Panc1 (cell line): ENCODE measurements around the gene STAB2. TPM values are rescaled to one million over a fixed set of nuclear protein-coding genes. Genes with fewer than 3 reads are reported as not detected.

Source experiments
- ATAC-seq: fragments of 200-7000 bp; cut with Tn5 transposase; 2 replicates; pipeline ENCODE4 v1.9.1; 2020; ENCODE audit warnings: mild to moderate bottlenecking, moderate library complexity
- BruUV-seq: library from RNA; stranded (reverse); fragments of 400-500 nt; replicated peaks from 2 replicates; lab custom pipeline; 2021; lab: Mats Ljungman, UMichigan
- CTCF ChIA-PET: fragments of 300-600 bp; sonication (Branson Sonifier 250); formaldehyde crosslinking; loops from one replicate; lab custom pipeline; 2022; ENCODE audit warnings: antibody characterized with exemption; lab: Charles Lee
- POLR2A ChIA-PET: fragments of 300-600 bp; sonication (Branson Sonifier 250); formaldehyde crosslinking; loops from one replicate; lab custom pipeline; 2022; ENCODE audit warnings: antibody characterized with exemption; lab: Charles Lee
- DNase-seq: peaks from one replicate; pipeline ENCODE4 v3.0.0-alpha.2; 2010; ENCODE audit warnings: low read depth, low spot score
- H3K27ac ChIP-seq: 2 replicates; pipeline ENCODE4 v1.5.1; 2011; ENCODE audit warnings: mild to moderate bottlenecking, low read length, inconsistent platforms
- H3K27me3 ChIP-seq: fragments of 200-500 bp; sonication (Bioruptor generic); 2 replicates; pipeline ENCODE4 v1.6.0; 2014; ENCODE audit warnings: low read length, inconsistent platforms; ENCODE audit not compliant: control insufficient read depth, insufficient read depth
- H3K36me3 ChIP-seq: fragments of 200-500 bp; sonication (Bioruptor generic); 2 replicates; pipeline ENCODE4 v1.5.1; 2014; ENCODE audit warnings: inconsistent platforms, mild to moderate bottlenecking, low read length, moderate library complexity; ENCODE audit not compliant: control insufficient read depth, insufficient read depth
- H3K4me1 ChIP-seq: 2 replicates; pipeline ENCODE4 v1.5.1; 2011; ENCODE audit warnings: inconsistent platforms, mild to moderate bottlenecking, low read length, moderate library complexity; ENCODE audit not compliant: control insufficient read depth, insufficient read depth
- H3K4me3 ChIP-seq, 2 experiments: 2 replicates each; pipeline ENCODE4 v1.5.1; 2011 to 2012; ENCODE audit warnings: low read depth in 2 of 2, low read length in 2 of 2, mild to moderate bottlenecking in 2 of 2, inconsistent platforms in 1 of 2, moderate library complexity in 1 of 2
- H3K9me3 ChIP-seq: fragments of 200-500 bp; sonication (Bioruptor generic); 2 replicates; pipeline ENCODE4 v1.5.1; 2014; ENCODE audit warnings: low read depth, mild to moderate bottlenecking, inconsistent platforms, low read length, moderate library complexity; ENCODE audit not compliant: control insufficient read depth, insufficient read depth
- CTCF ChIP-seq: fragments of 450-650 bp; IDR thresholded peaks from 2 replicates; pipeline ENCODE4 v1.5.1; 2017; ENCODE audit warnings: mild to moderate bottlenecking
- POLR2AphosphoS5 ChIP-seq: IDR thresholded peaks from 2 replicates; pipeline ENCODE4 v1.6.1; 2012; ENCODE audit warnings: mild to moderate bottlenecking, low read depth, low read length, moderate library complexity
- SIN3A ChIP-seq: IDR thresholded peaks from 2 replicates; pipeline ENCODE4 v1.6.1; 2012; ENCODE audit warnings: low read depth, mild to moderate bottlenecking, low read length, moderate library complexity, borderline replicate concordance; ENCODE audit not compliant: insufficient read depth
- TCF7L2 ChIP-seq: IDR thresholded peaks from 2 replicates; pipeline ENCODE4 v1.6.1; 2011; ENCODE audit warnings: mild to moderate bottlenecking, low read depth, low read length, inconsistent platforms
- in situ Hi-C: cut with HindIII; loops from 2 replicates; pipeline ENCODE4 v1.10.0; 2016; ENCODE audit warnings: low sequenced_read_pairs, low pct_unique_long_range_greater_than_20kb
- intact Hi-C: fragments of 100-400 bp; cut with micrococcal nuclease; formaldehyde crosslinking; loops from one replicate; pipeline ENCODE4 v1.10.0; 2022; ENCODE audit not compliant: unreplicated experiment
- total RNA-seq: library from RNA; stranded (reverse); gene quantifications from one replicate; pipeline ENCODE4 v1.2.1, GENCODE V29; 2021; ENCODE audit not compliant: unreplicated experiment
- TF ChIP-seq, protein P1 (sequence below), 2 experiments: IDR thresholded peaks; 2 replicates each; pipeline ENCODE4 v1.6.1; 2011 to 2012; ENCODE audit warnings: low read depth in 2 of 2, control low read depth in 1 of 2, low read length in 1 of 2, mild to moderate bottlenecking in 1 of 2, moderate library complexity in 1 of 2; ENCODE audit not compliant: insufficient read depth in 1 of 2

Gene STAB2
- total RNA-seq, 1 experiment from 2014 or later: not detected

GRCh38 chr12:103690426-103690825 is 103.4 kb downstream of the STAB2 start:
- Histone ChIP-seq H3K4me3 (no peak overlapping the region), H3K36me3 (no peaks in the 10 kb centered on the region), H3K4me1 (no peaks in the 10 kb centered on the region), H3K27me3 (no peaks in the 10 kb centered on the region; the same call in 1 of the 2 replicates), H3K9me3 (no peaks in the 10 kb centered on the region), H3K27ac (no peak overlapping the region)
- intact Hi-C loops (no loop called here), in situ Hi-C loops (no loop called here)
- TF ChIP-seq CTCF (no peak), POLR2AphosphoS5 (no peak)
- TF ChIP-seq, protein P1, sequence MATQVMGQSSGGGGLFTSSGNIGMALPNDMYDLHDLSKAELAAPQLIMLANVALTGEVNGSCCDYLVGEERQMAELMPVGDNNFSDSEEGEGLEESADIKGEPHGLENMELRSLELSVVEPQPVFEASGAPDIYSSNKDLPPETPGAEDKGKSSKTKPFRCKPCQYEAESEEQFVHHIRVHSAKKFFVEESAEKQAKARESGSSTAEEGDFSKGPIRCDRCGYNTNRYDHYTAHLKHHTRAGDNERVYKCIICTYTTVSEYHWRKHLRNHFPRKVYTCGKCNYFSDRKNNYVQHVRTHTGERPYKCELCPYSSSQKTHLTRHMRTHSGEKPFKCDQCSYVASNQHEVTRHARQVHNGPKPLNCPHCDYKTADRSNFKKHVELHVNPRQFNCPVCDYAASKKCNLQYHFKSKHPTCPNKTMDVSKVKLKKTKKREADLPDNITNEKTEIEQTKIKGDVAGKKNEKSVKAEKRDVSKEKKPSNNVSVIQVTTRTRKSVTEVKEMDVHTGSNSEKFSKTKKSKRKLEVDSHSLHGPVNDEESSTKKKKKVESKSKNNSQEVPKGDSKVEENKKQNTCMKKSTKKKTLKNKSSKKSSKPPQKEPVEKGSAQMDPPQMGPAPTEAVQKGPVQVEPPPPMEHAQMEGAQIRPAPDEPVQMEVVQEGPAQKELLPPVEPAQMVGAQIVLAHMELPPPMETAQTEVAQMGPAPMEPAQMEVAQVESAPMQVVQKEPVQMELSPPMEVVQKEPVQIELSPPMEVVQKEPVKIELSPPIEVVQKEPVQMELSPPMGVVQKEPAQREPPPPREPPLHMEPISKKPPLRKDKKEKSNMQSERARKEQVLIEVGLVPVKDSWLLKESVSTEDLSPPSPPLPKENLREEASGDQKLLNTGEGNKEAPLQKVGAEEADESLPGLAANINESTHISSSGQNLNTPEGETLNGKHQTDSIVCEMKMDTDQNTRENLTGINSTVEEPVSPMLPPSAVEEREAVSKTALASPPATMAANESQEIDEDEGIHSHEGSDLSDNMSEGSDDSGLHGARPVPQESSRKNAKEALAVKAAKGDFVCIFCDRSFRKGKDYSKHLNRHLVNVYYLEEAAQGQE (IDR thresholded peaks at IDR 0.05; ENCODE audit: insufficient read depth in 1 of 2, low read depth in 2 of 2, low read length in 1 of 2): no peak
- CTCF ChIA-PET: no interaction called here
- POLR2A ChIA-PET: no interaction called here
- no TSS peak for BruUV-seq
- DNase-seq (no peak), ATAC-seq (no peak)

GRCh38 chr12:103691063-103691462 is 104.0 kb downstream of the STAB2 start:
- Histone ChIP-seq H3K9me3 (no peaks in the 10 kb centered on the region), H3K27me3 (no peaks in the 10 kb centered on the region; the same call in 1 of the 2 replicates), H3K36me3 (no peaks in the 10 kb centered on the region), H3K4me3 (no peak overlapping the region), H3K4me1 (no peaks in the 10 kb centered on the region), H3K27ac (no peak overlapping the region)
- DNase-seq (no peak), ATAC-seq (no peak)
- no peak for TF ChIP-seq TCF7L2
- no peak for TF ChIP-seq POLR2AphosphoS5
- TF ChIP-seq, protein P1 (IDR thresholded peaks at IDR 0.05; ENCODE audit: insufficient read depth in 1 of 2, low read depth in 2 of 2, low read length in 1 of 2): no peak
- no peak for TF ChIP-seq SIN3A
- no peak for TF ChIP-seq CTCF
- no TSS peak for BruUV-seq
- intact Hi-C loops: no loop called here
- CTCF ChIA-PET: no interaction called here
- in situ Hi-C loops: no loop called here
- POLR2A ChIA-PET: no interaction called here
